ENCODE data around the gene KIF3A.

The KIF3A gene

DNA sequence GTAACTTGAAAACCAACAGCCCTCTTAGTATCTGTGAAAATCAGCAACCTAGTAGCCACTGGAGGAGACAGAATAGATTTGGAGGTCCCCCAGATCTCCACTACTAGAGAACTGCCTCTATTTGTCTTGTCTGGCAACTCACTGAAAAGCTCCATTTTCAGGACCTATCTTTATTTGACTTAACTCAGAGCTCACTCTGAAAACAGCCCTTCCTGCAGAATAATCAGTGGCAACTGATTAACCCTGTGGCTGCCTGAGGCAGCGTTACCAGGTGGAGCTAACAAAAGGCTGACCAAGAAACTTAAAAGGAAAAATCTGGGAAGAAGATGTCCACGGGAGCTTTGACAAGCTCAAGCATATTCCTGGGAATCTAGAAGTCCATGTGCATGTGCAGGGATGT, 89.9 kb downstream of the KIF3A start (continued):
- TF ChIP-seq, protein P1, sequence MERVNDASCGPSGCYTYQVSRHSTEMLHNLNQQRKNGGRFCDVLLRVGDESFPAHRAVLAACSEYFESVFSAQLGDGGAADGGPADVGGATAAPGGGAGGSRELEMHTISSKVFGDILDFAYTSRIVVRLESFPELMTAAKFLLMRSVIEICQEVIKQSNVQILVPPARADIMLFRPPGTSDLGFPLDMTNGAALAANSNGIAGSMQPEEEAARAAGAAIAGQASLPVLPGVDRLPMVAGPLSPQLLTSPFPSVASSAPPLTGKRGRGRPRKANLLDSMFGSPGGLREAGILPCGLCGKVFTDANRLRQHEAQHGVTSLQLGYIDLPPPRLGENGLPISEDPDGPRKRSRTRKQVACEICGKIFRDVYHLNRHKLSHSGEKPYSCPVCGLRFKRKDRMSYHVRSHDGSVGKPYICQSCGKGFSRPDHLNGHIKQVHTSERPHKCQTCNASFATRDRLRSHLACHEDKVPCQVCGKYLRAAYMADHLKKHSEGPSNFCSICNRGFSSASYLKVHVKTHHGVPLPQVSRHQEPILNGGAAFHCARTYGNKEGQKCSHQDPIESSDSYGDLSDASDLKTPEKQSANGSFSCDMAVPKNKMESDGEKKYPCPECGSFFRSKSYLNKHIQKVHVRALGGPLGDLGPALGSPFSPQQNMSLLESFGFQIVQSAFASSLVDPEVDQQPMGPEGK (CRISPR knock-in tag; IDR thresholded peaks at IDR 0.05; ENCODE audit: borderline replicate concordance): no peak
- no peak for TF ChIP-seq ARNTL (CRISPR knock-in tag; IDR thresholded peaks at IDR 0.05; ENCODE audit: borderline replicate concordance, low read depth)

DNA sequence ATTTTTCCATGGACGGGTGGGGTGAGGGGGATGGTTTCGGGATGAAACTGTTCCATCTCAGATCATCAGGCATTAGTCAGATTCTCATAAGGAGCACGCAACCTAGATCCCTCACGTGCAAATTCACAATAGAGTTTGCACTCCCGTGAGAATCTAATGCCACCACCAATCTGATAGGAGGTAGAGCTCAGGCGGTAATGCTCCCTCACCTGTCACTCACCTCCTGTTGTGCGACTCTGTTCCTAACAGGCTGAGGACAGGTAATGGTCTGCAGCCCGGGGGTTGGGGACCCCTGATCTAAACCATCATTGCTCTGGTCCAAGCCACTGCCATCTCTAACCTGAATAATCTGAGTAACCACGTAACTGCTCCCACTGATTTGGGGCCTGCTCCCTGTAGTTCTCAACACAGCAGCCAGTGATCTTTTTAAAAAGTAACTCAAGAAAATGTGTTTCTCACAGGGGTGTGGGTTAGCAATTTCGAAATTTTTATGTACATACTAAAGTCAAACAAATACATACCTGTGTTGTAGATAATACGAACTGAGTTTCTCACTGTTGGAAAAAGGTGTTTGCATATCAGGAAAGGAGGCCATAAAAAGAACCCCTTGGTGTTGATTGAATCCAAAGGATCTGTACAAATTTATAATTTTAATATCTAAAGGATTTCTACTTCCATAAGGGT, 90.6 kb downstream of the KIF3A start:
- TF ChIP-seq ZFP30 (CRISPR knock-in tag; IDR thresholded peaks at IDR 0.05): no peak
- no peak for TF ChIP-seq OSR1 (CRISPR knock-in tag; IDR thresholded peaks at IDR 0.05)
- no peak for TF ChIP-seq ARNTL (CRISPR knock-in tag; IDR thresholded peaks at IDR 0.05; ENCODE audit: borderline replicate concordance, low read depth)
- TF ChIP-seq GLIS3 (CRISPR knock-in tag; IDR thresholded peaks at IDR 0.05): no peak
- no peak for TF ChIP-seq ISL1 (CRISPR knock-in tag; IDR thresholded peaks at IDR 0.05)
- no peak for TF ChIP-seq TCF4 (CRISPR knock-in tag; IDR thresholded peaks at IDR 0.05; ENCODE audit: borderline replicate concordance)
- TF ChIP-seq, protein P2, sequence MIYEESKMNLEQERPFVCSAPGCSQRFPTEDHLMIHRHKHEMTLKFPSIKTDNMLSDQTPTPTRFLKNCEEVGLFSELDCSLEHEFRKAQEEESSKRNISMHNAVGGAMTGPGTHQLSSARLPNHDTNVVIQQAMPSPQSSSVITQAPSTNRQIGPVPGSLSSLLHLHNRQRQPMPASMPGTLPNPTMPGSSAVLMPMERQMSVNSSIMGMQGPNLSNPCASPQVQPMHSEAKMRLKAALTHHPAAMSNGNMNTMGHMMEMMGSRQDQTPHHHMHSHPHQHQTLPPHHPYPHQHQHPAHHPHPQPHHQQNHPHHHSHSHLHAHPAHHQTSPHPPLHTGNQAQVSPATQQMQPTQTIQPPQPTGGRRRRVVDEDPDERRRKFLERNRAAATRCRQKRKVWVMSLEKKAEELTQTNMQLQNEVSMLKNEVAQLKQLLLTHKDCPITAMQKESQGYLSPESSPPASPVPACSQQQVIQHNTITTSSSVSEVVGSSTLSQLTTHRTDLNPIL (CRISPR knock-in tag; IDR thresholded peaks at IDR 0.05; ENCODE audit: low read depth): no peak
- TF ChIP-seq, protein P3, sequence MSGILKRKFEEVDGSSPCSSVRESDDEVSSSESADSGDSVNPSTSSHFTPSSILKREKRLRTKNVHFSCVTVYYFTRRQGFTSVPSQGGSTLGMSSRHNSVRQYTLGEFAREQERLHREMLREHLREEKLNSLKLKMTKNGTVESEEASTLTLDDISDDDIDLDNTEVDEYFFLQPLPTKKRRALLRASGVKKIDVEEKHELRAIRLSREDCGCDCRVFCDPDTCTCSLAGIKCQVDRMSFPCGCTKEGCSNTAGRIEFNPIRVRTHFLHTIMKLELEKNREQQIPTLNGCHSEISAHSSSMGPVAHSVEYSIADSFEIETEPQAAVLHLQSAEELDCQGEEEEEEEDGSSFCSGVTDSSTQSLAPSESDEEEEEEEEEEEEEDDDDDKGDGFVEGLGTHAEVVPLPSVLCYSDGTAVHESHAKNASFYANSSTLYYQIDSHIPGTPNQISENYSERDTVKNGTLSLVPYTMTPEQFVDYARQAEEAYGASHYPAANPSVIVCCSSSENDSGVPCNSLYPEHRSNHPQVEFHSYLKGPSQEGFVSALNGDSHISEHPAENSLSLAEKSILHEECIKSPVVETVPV (CRISPR knock-in tag; IDR thresholded peaks at IDR 0.05): no peak
- TF ChIP-seq RARB (CRISPR knock-in tag; IDR thresholded peaks at IDR 0.05): no peak
- TF ChIP-seq TOX (CRISPR knock-in tag; IDR thresholded peaks at IDR 0.05; ENCODE audit: borderline replicate concordance): no peak
- TF ChIP-seq BACH2 (CRISPR knock-in tag; IDR thresholded peaks at IDR 0.05; ENCODE audit: borderline replicate concordance): no peak
- no peak for TF ChIP-seq ZC3H10 (CRISPR knock-in tag; IDR thresholded peaks at IDR 0.05)
- ATAC-seq: no peak

DNA sequence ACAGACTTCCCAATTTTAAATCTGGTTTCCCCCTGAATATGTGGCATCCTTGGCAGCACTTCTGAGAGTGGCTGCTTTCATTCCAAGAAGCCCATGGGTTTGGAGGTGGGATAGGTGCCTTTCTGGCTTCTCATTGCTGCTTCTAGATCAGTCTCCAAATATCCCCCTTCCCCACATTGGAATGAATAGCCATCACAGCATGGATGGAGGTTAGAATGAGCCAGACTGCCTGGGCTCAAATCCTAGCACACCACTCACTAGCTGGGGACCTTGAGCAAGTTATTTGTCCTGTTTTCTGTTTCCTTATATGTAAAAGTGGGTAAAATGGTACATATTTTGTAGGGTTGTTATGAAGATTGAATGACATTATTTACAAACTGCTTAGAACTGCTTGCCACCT, 93.2 kb downstream of the KIF3A start:
- no peak for TF ChIP-seq ZNF70 (CRISPR knock-in tag; IDR thresholded peaks at IDR 0.05)
- TF ChIP-seq, protein P2 (CRISPR knock-in tag; IDR thresholded peaks at IDR 0.05; ENCODE audit: low read depth): no peak
- TF ChIP-seq, protein P1 (CRISPR knock-in tag; IDR thresholded peaks at IDR 0.05; ENCODE audit: borderline replicate concordance): no peak
- TF ChIP-seq, protein P3 (CRISPR knock-in tag; IDR thresholded peaks at IDR 0.05): no peak
- TF ChIP-seq ISL1 (CRISPR knock-in tag; IDR thresholded peaks at IDR 0.05): no peak
- no peak for TF ChIP-seq ZFP30 (CRISPR knock-in tag; IDR thresholded peaks at IDR 0.05)
- no peak for TF ChIP-seq ARNTL (CRISPR knock-in tag; IDR thresholded peaks at IDR 0.05; ENCODE audit: borderline replicate concordance, low read depth)
- TF ChIP-seq RARB (CRISPR knock-in tag; IDR thresholded peaks at IDR 0.05): no peak
- TF ChIP-seq GLIS3 (CRISPR knock-in tag; IDR thresholded peaks at IDR 0.05): no peak
- TF ChIP-seq TOX (CRISPR knock-in tag; IDR thresholded peaks at IDR 0.05; ENCODE audit: borderline replicate concordance): no peak

More for the DNA sequence above, 93.2 kb downstream of the KIF3A start:
- no peak for ATAC-seq

All from SK-N-SH treated with all-trans-retinoic acid at 6 μM for 48 hours (cell line).